Measurements from ENCODE around the gene KBTBD12. TPM values are rescaled to one million over a fixed set of nuclear protein-coding genes. Genes with fewer than 3 reads are reported as not detected.

The KBTBD12 gene
- polyA plus RNA-seq, 2 of the 4 experiments (the other 2 are of a cell fraction), result not detected

DNA sequence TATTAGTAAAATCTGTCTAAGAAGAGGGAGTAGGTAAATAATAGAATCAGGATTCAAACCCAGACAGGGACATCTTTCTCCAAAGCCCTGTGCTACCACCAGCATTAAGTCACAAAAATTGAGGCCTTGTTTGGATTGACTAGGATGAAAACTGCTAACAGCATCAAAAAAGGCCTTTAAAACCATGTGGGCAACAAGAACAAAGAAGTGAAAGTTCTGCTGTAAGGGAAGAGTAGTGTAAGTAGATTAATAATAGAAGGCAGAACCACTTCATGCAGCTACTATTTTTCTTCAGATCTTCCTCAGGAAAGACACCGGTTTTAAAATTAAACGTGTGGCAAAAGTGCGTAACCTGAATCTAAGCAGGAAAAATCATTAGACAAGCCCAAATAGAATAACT, 15.3 kb upstream of the KBTBD12 start:
- H3K27ac ChIP-seq, result no peak overlapping the region
- H3K4me3 ChIP-seq, result no peak overlapping the region
- no peaks in the 10 kb centered on the region for H3K9me3 ChIP-seq
- 93% methylated on average over 3 of the region's 3 CpGs for WGBS (ENCODE audit: missing lambda C conversion rate)
- ChIA-PET CTCF (no interaction called here), POLR2A (no interaction called here)
- H3K4me1 ChIP-seq, result no peaks in the 10 kb centered on the region
- no peak for TF ChIP-seq NR3C1 (IDR thresholded peaks at IDR 0.05)
- ATAC-seq (no peak), DNase-seq (ENCODE audit: low read depth in 1 of 2, low spot score in 1 of 2) (no peak), FAIRE-seq (no peak)
- no peak overlapping the region for H3K4me2 ChIP-seq

DNA sequence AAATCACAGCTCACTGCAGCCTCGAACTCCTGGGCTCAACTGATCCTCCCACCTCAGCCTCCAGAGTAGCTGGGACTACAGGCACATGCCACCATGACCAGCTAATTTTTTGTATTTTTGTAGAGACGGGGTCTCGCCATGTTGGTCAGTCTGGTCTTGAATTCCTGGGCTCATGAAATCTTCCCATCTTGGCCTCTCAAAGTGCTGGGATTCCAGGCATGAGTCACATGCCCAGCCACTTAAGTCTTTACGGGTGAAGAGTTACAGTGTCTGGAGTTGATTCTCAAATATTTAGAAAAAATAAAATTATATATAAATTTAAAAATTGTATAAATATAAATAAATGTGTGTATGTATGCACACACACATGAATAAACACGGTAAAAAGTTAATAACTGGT, 14.5 kb upstream of the KBTBD12 start:
- no peak for ATAC-seq
- POLR2A ChIA-PET, result no interaction called here
- Histone ChIP-seq H3K4me2 (no peak overlapping the region), H3K27ac (no peak overlapping the region), H3K9me3 (no peaks in the 10 kb centered on the region), H3K4me1 (no peaks in the 10 kb centered on the region), H3K4me3 (no peak overlapping the region)
- WGBS (ENCODE audit: missing lambda C conversion rate), result 67% methylated on average over 5 of the region's 5 CpGs
- TF ChIP-seq NR3C1 (IDR thresholded peaks at IDR 0.05) (no peak), FOSL2 (IDR thresholded peaks at IDR 0.05) (no peak), FOSL2 (CRISPR knock-in tag; IDR thresholded peaks at IDR 0.05) (no peak), HEYL (CRISPR knock-in tag; IDR thresholded peaks at IDR 0.05) (no peak), RCOR1 (IDR thresholded peaks at IDR 0.05; ENCODE audit: low read depth, low read length) (no peak), HOXB5 (CRISPR knock-in tag; IDR thresholded peaks at IDR 0.05) (no peak), MYC (IDR thresholded peaks at IDR 0.05; ENCODE audit: borderline replicate concordance, low read length) (no peak), ZFP36 (IDR thresholded peaks at IDR 0.05; ENCODE audit: borderline replicate concordance, partially characterized antibody) (no peak)
- TF ChIP-seq, protein P1, sequence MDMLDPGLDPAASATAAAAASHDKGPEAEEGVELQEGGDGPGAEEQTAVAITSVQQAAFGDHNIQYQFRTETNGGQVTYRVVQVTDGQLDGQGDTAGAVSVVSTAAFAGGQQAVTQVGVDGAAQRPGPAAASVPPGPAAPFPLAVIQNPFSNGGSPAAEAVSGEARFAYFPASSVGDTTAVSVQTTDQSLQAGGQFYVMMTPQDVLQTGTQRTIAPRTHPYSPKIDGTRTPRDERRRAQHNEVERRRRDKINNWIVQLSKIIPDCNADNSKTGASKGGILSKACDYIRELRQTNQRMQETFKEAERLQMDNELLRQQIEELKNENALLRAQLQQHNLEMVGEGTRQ (IDR thresholded peaks at IDR 0.05), result no peak
- CTCF ChIA-PET, result no interaction called here
- no peak for DNase-seq (ENCODE audit: low read depth in 1 of 2, low spot score in 1 of 2)
- no peak for FAIRE-seq

DNA sequence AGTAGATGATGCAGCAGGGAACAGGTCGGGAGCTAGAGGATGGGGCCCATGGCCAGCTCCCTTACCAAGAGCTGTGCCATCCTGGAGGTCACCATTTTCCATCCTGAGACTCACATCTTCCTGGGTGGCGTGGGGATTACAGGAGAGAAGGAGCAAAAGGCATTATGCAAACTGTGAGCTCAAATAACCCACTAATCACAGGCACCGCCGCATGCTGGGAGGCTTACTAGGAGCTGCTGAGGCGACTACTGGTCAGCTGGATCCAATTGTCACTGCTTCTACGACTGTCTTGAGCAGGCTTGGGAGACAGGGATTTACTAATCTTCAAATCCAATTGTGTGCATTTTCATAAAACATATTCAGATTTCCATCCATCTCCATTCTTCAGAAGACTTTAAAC, 12.5 kb upstream of the KBTBD12 start:
- ATAC-seq (no peak), DNase-seq (ENCODE audit: low read depth in 1 of 2, low spot score in 1 of 2) (no peak), FAIRE-seq (no peak)
- POLR2A ChIA-PET, result no interaction called here
- TF ChIP-seq TP53 (CRISPR knock-in tag; IDR thresholded peaks at IDR 0.05) (no peak), MAZ (IDR thresholded peaks at IDR 0.05; ENCODE audit: borderline replicate concordance, low read depth, low read length) (no peak), NFE2L2 (conservative IDR thresholded peaks at IDR 0.05; ENCODE audit: low read length) (no peak), POLR2A (IDR thresholded peaks at IDR 0.05; ENCODE audit: low read length) (no peak)
- no peaks in the 10 kb centered on the region for H3K4me1 ChIP-seq
- CTCF ChIA-PET, result interaction anchor here (2.1 kb wide), 1 partner anchor 14 kb away, joined by 5 read pairs; no protein-coding TSS in a partner anchor
- H3K27ac ChIP-seq, result no peak overlapping the region
- no peak overlapping the region for H3K4me2 ChIP-seq
- H3K9me3 ChIP-seq, result no peaks in the 10 kb centered on the region
- H3K4me3 ChIP-seq, result no peak overlapping the region
- 44% methylated on average over 6 of the region's 6 CpGs for WGBS (ENCODE audit: missing lambda C conversion rate)

DNA sequence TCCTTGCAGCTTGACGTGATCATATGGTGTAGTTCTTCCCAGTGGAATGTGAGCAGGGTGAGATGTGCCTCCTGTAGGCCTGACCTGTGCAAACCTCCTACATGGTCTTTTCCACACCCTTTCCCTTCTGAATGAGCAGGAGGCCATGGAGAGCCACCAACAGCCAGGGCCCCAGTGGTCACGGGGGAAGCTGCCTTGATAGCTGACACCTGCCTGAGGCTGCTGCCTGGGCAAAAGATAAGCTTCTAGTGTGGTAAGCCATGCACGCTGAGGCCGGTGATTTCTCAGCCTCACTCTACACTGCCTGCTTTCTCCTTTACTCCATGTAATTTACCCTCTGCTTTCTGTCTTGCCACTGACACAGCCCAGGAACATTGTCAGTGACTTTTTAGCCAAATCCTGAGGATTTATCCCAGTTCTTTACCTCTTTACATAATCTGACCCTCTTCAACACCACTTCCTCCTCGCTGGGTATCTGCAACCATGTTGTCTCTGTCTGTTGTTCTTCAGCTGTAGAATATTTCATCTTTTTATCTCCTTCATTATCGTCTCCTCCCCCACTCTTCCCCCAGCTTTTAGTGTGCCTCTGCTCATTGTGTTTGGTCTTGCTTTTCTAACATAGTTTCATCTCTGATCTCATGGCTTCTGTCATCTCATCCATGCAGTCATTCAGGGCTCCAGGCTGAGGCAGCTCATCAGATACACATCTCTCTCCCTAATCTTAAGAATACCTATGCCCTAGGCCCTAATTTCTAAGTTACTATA, 11.2 kb upstream of the KBTBD12 start:
- ATAC-seq (no peak), DNase-seq (ENCODE audit: low read depth in 1 of 2, low spot score in 1 of 2) (no peak), FAIRE-seq (no peak)
- ChIA-PET POLR2A (no interaction called here), CTCF (interaction anchor here (0.6 to 2.1 kb wide), 3 partner anchors 13 to 207 kb away, joined by 3 to 5 read pairs (median 3); no protein-coding TSS in a partner anchor)
- 70% methylated on average over 5 of the region's 6 CpGs for WGBS (ENCODE audit: missing lambda C conversion rate)
- Histone ChIP-seq H3K9me3 (no peaks in the 10 kb centered on the region), H3K4me3 (no peak overlapping the region), H3K4me1 (no peaks in the 10 kb centered on the region), H3K27ac (no peak overlapping the region), H3K4me2 (no peak overlapping the region)
- no peak for TF ChIP-seq CBX2 (IDR thresholded peaks at IDR 0.05; ENCODE audit: borderline replicate concordance, low read depth)
- TF ChIP-seq, protein P2, sequence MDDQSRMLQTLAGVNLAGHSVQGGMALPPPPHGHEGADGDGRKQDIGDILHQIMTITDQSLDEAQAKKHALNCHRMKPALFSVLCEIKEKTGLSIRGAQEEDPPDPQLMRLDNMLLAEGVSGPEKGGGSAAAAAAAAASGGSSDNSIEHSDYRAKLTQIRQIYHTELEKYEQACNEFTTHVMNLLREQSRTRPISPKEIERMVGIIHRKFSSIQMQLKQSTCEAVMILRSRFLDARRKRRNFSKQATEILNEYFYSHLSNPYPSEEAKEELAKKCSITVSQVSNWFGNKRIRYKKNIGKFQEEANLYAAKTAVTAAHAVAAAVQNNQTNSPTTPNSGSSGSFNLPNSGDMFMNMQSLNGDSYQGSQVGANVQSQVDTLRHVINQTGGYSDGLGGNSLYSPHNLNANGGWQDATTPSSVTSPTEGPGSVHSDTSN (IDR thresholded peaks at IDR 0.05), result no peak
- no peak for TF ChIP-seq HEYL (CRISPR knock-in tag; IDR thresholded peaks at IDR 0.05)
- TF ChIP-seq POLR2AphosphoS2 (conservative IDR thresholded peaks at IDR 0.05; ENCODE audit: low read length), result no peak
- TF ChIP-seq HOXB5 (CRISPR knock-in tag; IDR thresholded peaks at IDR 0.05), result no peak
- TF ChIP-seq, protein P3, sequence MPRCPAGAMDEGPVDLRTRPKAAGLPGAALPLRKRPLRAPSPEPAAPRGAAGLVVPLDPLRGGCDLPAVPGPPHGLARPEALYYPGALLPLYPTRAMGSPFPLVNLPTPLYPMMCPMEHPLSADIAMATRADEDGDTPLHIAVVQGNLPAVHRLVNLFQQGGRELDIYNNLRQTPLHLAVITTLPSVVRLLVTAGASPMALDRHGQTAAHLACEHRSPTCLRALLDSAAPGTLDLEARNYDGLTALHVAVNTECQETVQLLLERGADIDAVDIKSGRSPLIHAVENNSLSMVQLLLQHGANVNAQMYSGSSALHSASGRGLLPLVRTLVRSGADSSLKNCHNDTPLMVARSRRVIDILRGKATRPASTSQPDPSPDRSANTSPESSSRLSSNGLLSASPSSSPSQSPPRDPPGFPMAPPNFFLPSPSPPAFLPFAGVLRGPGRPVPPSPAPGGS (IDR thresholded peaks at IDR 0.05), result no peak
- no peak for TF ChIP-seq ZSCAN20 (CRISPR knock-in tag; IDR thresholded peaks at IDR 0.05)
- TF ChIP-seq, protein P4, sequence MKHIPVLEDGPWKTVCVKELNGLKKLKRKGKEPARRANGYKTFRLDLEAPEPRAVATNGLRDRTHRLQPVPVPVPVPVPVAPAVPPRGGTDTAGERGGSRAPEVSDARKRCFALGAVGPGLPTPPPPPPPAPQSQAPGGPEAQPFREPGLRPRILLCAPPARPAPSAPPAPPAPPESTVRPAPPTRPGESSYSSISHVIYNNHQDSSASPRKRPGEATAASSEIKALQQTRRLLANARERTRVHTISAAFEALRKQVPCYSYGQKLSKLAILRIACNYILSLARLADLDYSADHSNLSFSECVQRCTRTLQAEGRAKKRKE (CRISPR knock-in tag; IDR thresholded peaks at IDR 0.05; ENCODE audit: low read depth), result no peak
- TF ChIP-seq CHD4 (IDR thresholded peaks at IDR 0.05; ENCODE audit: borderline replicate concordance), result no peak
- no peak for TF ChIP-seq TP53 (CRISPR knock-in tag; IDR thresholded peaks at IDR 0.05)
- TF ChIP-seq HOXA7 (CRISPR knock-in tag; IDR thresholded peaks at IDR 0.05), result no peak
- no peak for TF ChIP-seq MAZ (IDR thresholded peaks at IDR 0.05; ENCODE audit: borderline replicate concordance, low read depth, low read length)
- no peak for TF ChIP-seq FOXS1 (CRISPR knock-in tag; IDR thresholded peaks at IDR 0.05)
- TF ChIP-seq NFE2L2 (conservative IDR thresholded peaks at IDR 0.05; ENCODE audit: low read length), result no peak

All from A549 (cell line).